GM18508 (cell line): ENCODE results near the gene MAPK6.

Source experiments
- ATAC-seq: cut with Tn5 transposase; IDR thresholded peaks from one replicate; pipeline ENCODE4 v1.9.1; 2021; ENCODE audit warnings: moderate number of reproducible peaks; ENCODE audit not compliant: insufficient read depth, unreplicated experiment

The MAPK6 gene

GRCh38 chr15:52099651-52100272 is 80.7 kb downstream of the MAPK6 start:
- no peak for ATAC-seq

DNA sequence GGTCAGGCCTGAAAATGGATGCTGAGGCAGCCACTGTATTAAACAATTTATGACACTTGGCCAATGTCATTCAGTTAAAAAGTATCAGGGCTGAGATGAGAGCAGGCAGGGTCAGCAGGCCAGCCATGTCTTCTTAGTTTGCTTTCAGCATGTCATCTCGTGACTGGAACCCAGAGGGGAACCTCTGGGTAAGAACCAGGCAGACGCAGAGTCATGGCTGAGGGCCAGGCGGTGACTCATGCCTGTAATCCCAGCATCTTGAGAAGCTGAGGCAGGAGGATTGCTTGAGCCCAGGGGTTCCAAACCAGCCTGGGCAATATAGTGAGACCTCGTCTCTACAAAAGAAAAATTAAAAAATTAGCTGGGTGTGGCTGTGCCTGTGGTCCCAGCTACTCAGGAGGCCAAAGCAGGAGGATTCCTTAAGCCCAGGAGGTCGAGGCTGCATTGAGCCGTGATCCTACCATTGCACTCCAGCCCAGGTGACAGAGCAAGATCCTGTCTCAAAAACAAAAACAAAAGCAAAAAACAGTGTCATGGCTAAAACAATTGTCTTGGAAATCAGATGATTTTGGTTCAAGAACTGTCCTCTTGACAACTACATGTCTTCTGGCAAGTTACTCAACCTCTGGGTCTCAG is 81.9 kb downstream of the MAPK6 start:
- no peak for ATAC-seq

DNA sequence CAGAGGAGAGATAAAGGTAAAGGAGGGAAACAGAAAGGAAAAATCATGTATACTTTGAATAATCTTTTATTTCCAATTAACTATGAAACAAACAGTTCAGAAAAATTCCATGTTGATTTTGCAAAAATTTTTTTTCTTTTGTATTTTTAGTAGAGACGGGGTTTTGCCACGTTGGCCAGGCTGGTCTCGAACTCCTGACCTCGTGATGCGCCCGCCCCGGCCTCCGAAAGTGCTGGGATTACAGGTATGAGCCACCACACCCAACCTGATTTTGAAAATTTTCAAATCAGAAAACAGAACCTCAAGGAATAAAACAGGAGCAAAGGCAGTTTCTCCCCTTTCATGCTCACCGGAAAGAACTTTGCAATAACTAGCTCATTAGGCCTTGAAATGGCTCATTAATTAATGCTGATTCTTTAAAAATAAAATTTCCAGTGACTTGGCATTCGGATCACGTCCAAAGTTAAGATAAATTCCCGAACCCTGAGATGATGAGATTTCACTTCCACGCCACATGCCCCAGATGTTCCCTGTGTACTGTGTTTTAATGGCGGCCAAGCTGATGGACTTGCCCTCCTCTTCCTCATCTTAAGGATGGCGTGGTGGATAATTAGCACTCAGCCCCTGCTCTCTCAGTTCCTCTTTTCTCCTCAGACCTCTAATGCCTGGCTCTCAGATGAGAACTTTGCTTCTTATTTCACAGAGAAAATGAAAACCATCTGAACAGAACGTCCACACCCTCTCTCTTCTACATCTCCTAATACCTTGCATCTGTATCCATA is 82.7 kb downstream of the MAPK6 start:
- ATAC-seq: no peak

DNA sequence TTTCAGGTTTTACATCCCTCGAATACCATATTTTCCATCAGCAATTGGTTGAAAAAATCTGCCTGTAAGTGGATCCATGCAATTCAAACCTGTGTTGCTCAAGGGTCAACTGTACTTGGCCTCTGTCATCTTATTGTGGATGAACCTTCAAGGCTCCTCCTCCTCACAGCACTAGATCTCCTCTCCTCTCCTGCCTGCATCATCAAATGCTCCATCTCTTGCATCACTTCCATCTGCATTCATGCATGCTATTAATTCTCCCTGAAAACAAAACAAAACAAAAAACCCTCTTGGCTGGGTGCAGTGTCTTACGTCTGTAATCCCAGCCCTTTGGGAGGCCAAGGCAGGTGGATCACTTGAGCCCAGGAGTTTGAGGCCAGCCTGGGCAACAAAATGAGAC is 83.4 kb downstream of the MAPK6 start:
- ATAC-seq: no peak

GRCh38 chr15:52103217-52104207 is 84.5 kb downstream of the MAPK6 start:
- ATAC-seq: no peak

- no peak for ATAC-seq
Measured at GRCh38 chr15:52104532-52105004, 85.5 kb downstream of the MAPK6 start.

DNA sequence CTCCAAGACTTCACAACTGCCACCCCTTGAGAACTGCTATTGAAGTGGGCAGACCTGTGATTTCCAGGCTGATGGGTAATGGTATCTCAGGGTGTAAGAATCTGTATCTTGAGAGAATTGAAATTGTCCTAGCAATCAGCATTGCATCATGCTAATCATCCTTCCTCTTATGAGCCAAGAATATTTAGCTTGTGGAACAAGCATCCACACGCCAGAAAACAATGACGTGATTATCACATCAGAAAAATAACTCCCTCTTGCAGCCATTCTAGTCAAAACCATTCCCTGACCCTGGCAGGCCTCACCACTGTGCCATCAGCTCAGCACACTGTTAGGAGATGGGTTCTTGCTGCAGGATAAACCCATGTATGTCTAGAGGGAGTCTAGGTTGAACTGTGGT is 86.8 kb downstream of the MAPK6 start:
- ATAC-seq: no peak

- ATAC-seq: no peak
Measured at GRCh38 chr15:52106641-52107040, 87.6 kb downstream of the MAPK6 start.

- no peak for ATAC-seq
Measured at GRCh38 chr15:52107238-52107637, 88.2 kb downstream of the MAPK6 start.

GRCh38 chr15:52109559-52110451 is 90.8 kb downstream of the MAPK6 start:
- no peak for ATAC-seq

GRCh38 chr15:52111517-52112202 is 92.6 kb downstream of the MAPK6 start:
- ATAC-seq: no peak

DNA sequence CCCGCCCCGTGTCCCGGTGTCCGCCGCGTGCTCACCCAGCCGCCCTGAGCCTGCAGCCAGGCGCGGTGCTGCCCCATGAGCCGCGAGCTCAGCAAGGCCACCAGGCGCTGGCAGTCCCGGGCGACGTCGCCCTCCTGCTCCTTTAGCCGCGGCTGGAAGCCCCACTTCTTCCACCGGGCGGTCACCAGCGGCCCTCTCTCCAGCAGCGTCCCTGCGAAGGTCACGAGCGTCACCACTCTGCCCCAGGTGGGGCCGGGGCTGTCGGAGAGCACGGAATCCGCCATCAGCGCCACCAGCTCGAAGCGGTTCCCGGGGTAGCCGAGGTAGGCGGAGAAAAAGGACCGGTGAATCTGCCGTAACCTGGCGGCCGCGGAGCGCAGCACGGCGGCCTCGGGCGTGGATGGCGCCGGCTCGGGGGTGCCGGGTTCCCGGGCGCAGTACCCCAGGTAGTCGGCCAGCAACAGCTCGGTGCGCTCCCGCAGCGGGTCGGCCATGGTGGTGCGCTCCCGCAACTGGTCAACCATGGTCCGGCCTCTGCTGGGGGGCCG is 93.3 kb downstream of the MAPK6 start:
- no peak for ATAC-seq

DNA sequence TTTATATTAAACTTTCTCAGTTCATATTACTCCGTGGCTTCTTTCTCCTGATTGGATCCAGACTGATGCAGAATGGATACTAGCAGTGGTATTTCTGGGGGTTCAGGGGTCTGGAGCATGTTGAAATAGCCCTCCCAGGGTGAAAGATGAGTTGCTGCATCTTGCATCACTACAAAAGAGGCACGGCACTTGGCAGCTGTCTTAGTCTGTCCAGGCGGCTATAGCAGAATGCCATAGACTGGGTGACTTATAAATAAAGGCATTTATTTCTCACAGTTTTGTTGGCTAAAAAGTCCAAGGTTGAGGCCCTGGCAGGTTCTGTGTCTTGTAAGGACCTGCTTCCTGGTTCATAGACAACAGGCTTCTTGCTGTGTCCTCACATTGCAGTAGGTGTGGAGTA is 94.2 kb downstream of the MAPK6 start:
- ATAC-seq: no peak

- no peak for ATAC-seq
Measured at GRCh38 chr15:52113708-52114107, 94.7 kb downstream of the MAPK6 start.

GRCh38 chr15:52114261-52115055 is 95.4 kb downstream of the MAPK6 start:
- no peak for ATAC-seq

DNA sequence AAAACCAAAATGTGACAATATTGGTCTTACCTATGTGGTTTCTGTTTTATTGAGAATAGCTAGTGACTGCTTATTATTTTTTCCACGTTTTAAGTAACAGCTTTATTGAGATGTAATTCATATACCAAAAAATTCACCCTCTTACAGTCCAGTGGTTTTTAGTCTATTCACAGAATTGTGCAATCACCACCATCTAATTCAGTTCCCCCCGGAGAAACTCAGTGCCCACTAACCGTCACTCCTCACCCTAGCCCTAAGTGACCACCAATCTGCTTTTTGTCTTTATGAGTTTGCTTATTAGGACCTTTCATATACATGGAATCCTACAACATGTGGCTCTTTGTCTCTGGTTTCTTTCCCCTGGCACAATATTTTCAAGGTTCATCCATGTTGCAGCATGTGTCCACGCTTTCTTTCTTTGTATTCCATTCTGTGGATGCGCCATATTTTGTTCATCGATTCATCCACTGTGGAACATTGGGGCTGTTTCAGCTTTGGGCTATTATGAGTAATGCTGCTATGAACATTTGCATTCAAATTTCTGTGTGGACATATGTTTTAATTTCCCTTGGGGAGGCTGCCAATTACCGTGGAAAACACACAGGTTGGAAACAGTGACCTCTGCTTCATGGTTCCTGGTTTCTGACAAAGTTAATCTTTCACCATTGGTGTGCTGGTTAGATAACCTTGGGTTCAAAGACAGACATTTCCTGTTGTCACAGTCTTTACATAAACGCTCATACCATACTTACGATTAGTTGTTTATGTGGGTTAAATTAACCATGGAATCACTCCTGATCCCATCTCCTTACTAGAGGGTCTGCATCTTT is 96.8 kb downstream of the MAPK6 start:
- no peak for ATAC-seq
